Neural progenitor cell (in vitro differentiated cells): Measurements from ENCODE around the gene CLMP.

Source experiments
- CTCF ChIP-seq: fragments of 200-600 bp; sonication (generic); IDR thresholded peaks from 2 replicates; pipeline ENCODE4 v1.5.1; 2017; ENCODE audit warnings: antibody characterized with exemption, mild to moderate bottlenecking
- EZH2 ChIP-seq: fragments of 200-600 bp; sonication (generic); IDR thresholded peaks from 2 replicates; pipeline ENCODE4 v1.6.1; 2017; ENCODE audit warnings: antibody characterized with exemption, mild to moderate bottlenecking, moderate library complexity

- TF ChIP-seq CTCF (no peak), EZH2 (no peak)
Measured at GRCh38 chr11:123187665-123188507, 7.2 kb downstream of the CLMP start.
